Adrenal gland (tissue), 12 donors: ENCODE measurements around the gene CMKLR1. TPM values are rescaled to one million over a fixed set of nuclear protein-coding genes. Genes with fewer than 3 reads are reported as not detected.

ENCODE experiments used
- DNase-seq, 7 donors: peaks; one replicate each; pipeline ENCODE4 v3.0.0-alpha.2; 2019 to 2020
- H3K27ac ChIP-seq, 5 donors: fragments of 200-600 bp; sonication (generic) in 4 of 5; 1 replicate in 3 of 5; 2 replicates in 2 of 5; pipeline versions ENCODE4 v1.5.1 to v1.8.0; 2016 to 2020; ENCODE audit warnings: mild to moderate bottlenecking in 1 of 5
- H3K27me3 ChIP-seq: fragments of 200-600 bp; 2 replicates; pipeline ENCODE4 v1.8.0; 2021
- H3K36me3 ChIP-seq, 2 donors: fragments of 200-600 bp; replicated peaks in 1 of 2; 1 replicate in 1 of 2; 2 replicates in 1 of 2; pipeline versions ENCODE4 v1.5.1 to v1.8.0; 2018 to 2022
- H3K4me1 ChIP-seq, 2 donors: fragments of 200-600 bp; replicated peaks in 1 of 2; 1 replicate in 1 of 2; 2 replicates in 1 of 2; pipeline versions ENCODE4 v1.5.1 to v1.8.0; 2018 to 2021
- H3K4me3 ChIP-seq, 4 donors: fragments of 200-600 bp; sonication (generic) in 3 of 4; one replicate each; pipeline ENCODE4 v1.5.1; 2016 to 2018
- H3K9me3 ChIP-seq, 3 donors: fragments of 200-600 bp; sonication (generic) in 1 of 3; replicated peaks in 1 of 3; 1 replicate in 2 of 3; 2 replicates in 1 of 3; pipeline versions ENCODE4 v1.5.1 to v1.8.0; 2016 to 2021
- POLR2A ChIP-seq, 2 donors: fragments of 450-650 bp; IDR thresholded peaks; one replicate each; pipeline ENCODE4 v1.6.1; 2017; ENCODE audit warnings: antibody characterized with exemption in 2 of 2, mild to moderate bottlenecking in 2 of 2, moderate library complexity in 1 of 2
- WGBS, 4 donors: extraction: QIAGEN DNeasy Blood & Tissue Kit in 2 of 4; methylation state at CpG; one replicate each; pipeline versions ENCODE4 v1.1.5 to v1.1.7; 2013 to 2017; 5-methylcytosine and 5-hydroxymethylcytosine counted together
- intact Hi-C, 2 donors: fragments of 100-400 bp; cut with DNase I; formaldehyde crosslinking; loops; one replicate each; pipeline versions ENCODE4 v1.14.1 to v1.15.0; 2022 to 2023
- polyA plus RNA-seq, 3 donors: library from polyadenylated mRNA; stranded (reverse); fragments of 200-250 nt in 2 of 3; fragments of 350-450 nt in 1 of 3; fragmentation: Illumina TruSeq in 1 of 3; extraction: RNeasy Lipid Tissue Mini Kit (QIAGEN cat#74804) in 1 of 3; gene quantifications; one replicate each; pipeline ENCODE4 v1.2.3, GENCODE V29; 2013 to 2014
- total RNA-seq, 9 donors: library from RNA; depleted of rRNA in 4 of 9; stranded (reverse); fragments of >200 nt in 4 of 9; fragments of 120-200 nt in 1 of 9; fragmentation: NEBNext Ultra II Directional in 1 of 9; extraction: Animal tissue kit (Norgen Biotek cat#: 25700) in 1 of 9; gene quantifications; one replicate each; pipeline versions ENCODE4 v1.1.0 to v1.2.4, GENCODE V29; 2013 to 2023
- TF ChIP-seq, protein P1 (sequence below), 6 experiments: fragments of 450-650 bp in 4 of 6; fragments of 200-600 bp in 2 of 6; sonication (generic) in 1 of 6; IDR thresholded peaks; 1 replicate in 5 of 6; 2 replicates in 1 of 6; pipeline versions ENCODE4 v1.5.1 to v1.8.0; 2016 to 2021; ENCODE audit warnings: antibody characterized with exemption in 6 of 6, mild to moderate bottlenecking in 2 of 6, moderate library complexity in 1 of 6
- donor health status: healthy with polysubstance abuse.
- donor health status: Bipolar disorder and iron deficiency.
- donor health status: DM: yes; HTN: yes; CAD: no.
- donor health status: DM: no; HTN: no; CAD: no.
- donor health status: DM: no; HTN: no; CAD: no.
- donor health status: DM: yes; HTN: yes; CAD: no.

The CMKLR1 gene
- total and polyA plus RNA-seq, 12 donors: 2.1 to 26.6 (median 17.0) TPM

DNA sequence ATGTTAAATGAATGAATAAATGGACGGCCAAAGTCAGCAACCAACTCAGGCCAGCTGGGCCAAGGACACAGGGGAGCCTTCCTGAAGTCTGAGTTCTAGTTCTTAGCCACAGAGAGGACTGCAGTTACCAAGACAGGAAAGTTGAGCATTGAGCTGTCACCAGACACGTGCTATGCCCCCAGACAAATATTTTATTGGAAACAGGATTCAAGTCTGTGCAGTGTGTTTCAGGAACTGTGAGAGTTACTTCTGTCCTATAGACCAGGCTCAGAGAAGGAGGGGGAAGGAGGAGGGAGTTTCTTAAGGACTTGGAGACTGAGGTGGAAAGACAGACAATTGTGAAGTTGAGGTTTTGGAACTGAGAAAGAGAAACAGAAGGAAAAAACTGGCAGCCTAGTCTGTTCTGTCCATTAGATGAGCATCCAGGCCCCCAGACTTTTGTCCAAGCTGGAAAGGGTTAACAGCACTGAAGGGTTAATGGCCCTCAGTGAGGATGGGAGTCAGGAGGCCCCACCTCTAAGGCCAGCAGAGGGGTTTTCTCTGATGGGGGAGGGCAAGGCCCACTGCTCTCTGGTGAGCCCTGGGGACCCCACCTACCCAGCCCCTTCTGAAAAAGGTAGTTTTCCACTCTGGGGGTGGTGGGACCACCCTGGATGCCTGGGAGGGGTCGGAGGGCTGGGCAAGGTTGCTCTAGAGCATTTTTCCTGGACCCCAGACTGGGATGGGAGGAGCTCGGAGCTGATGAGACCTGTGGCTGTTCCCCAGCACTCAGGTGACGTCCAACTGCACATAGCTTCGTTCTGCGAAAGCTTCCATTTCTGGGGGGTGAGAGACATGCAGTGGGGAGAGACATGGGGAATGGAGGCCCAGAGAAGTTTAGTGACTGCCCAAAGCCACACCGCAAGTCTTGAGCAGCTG is 6.9 kb upstream of the CMKLR1 start:
- Histone ChIP-seq H3K36me3 (no peaks in the 10 kb centered on the region), H3K27ac (no peak overlapping the region), H3K27me3 (no peaks in the 10 kb centered on the region), H3K9me3 (no peaks in the 10 kb centered on the region), H3K4me3 (no peak overlapping the region), H3K4me1 (no peaks in the 10 kb centered on the region)
- 63 to 69% (median 65%) methylated on average over 5 to 8 of the region's 8 CpGs for WGBS, 4 donors
- intact Hi-C loops: no loop called here
- TF ChIP-seq, protein P1, sequence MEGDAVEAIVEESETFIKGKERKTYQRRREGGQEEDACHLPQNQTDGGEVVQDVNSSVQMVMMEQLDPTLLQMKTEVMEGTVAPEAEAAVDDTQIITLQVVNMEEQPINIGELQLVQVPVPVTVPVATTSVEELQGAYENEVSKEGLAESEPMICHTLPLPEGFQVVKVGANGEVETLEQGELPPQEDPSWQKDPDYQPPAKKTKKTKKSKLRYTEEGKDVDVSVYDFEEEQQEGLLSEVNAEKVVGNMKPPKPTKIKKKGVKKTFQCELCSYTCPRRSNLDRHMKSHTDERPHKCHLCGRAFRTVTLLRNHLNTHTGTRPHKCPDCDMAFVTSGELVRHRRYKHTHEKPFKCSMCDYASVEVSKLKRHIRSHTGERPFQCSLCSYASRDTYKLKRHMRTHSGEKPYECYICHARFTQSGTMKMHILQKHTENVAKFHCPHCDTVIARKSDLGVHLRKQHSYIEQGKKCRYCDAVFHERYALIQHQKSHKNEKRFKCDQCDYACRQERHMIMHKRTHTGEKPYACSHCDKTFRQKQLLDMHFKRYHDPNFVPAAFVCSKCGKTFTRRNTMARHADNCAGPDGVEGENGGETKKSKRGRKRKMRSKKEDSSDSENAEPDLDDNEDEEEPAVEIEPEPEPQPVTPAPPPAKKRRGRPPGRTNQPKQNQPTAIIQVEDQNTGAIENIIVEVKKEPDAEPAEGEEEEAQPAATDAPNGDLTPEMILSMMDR (IDR thresholded peaks at IDR 0.05): no peak
- TF ChIP-seq POLR2A (IDR thresholded peaks at IDR 0.05): no peak
- DNase-seq: no peak

DNA sequence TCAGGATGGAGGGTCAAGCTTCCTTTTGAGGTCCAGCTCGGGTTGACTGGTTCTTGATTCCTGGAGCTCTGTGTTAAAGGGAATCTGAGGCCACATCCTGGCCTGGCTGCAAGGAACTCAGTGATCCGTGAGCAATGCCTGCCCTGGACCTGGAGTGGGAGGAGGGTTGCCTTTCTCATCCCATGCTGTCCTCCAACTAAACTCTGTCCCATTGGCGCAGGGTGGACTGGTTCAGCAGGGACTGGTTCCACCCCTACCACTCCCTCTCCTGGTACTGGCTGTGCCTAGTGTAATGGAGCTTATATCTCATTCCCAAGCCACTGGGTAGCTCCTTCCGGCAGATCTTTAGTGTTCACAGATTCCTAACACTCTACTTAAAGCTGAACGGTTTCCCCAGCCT is 3.9 kb upstream of the CMKLR1 start:
- 47 to 82% (median 53%) methylated on average over 3 to 5 of the region's 5 CpGs for WGBS, 4 donors
- TF ChIP-seq, protein P1 (IDR thresholded peaks at IDR 0.05): no peak
- no peak for TF ChIP-seq POLR2A (IDR thresholded peaks at IDR 0.05)
- Histone ChIP-seq H3K36me3 (no peaks in the 10 kb centered on the region), H3K27ac (no peak overlapping the region), H3K4me3 (no peak overlapping the region), H3K4me1 (no peaks in the 10 kb centered on the region), H3K27me3 (no peaks in the 10 kb centered on the region), H3K9me3 (no peaks in the 10 kb centered on the region)
- peak in 1 of 7 donors; percentile 36 for DNase-seq
- intact Hi-C loops: no loop called here

GRCh38 chr12:108341854-108342847 is 3.0 kb upstream of the CMKLR1 start:
- TF ChIP-seq POLR2A (IDR thresholded peaks at IDR 0.05): no peak
- TF ChIP-seq, protein P1 (IDR thresholded peaks at IDR 0.05): no peak
- intact Hi-C loops: no loop called here
- WGBS, 4 donors: 73 to 83% (median 76%) methylated on average over 7 to 8 of the region's 8 CpGs
- Histone ChIP-seq H3K4me3 (no peak overlapping the region), H3K36me3 (no peaks in the 10 kb centered on the region), H3K27me3 (no peaks in the 10 kb centered on the region), H3K9me3 (no peaks in the 10 kb centered on the region), H3K4me1 (no peaks in the 10 kb centered on the region), H3K27ac (peak overlapping the region in 1 of 5 donors; percentile 45)
- no peak for DNase-seq

GRCh38 chr12:108341356-108341755 is 2.2 kb upstream of the CMKLR1 start:
- Histone ChIP-seq H3K27ac (no peak overlapping the region), H3K27me3 (no peaks in the 10 kb centered on the region), H3K9me3 (no peaks in the 10 kb centered on the region), H3K36me3 (no peaks in the 10 kb centered on the region), H3K4me1 (no peaks in the 10 kb centered on the region), H3K4me3 (no peak overlapping the region)
- DNase-seq: no peak
- TF ChIP-seq, protein P1 (IDR thresholded peaks at IDR 0.05): no peak
- no peak for TF ChIP-seq POLR2A (IDR thresholded peaks at IDR 0.05)
- WGBS, 4 donors: 65 to 75% (median 67%) methylated on average over 3 of the region's 3 CpGs
- intact Hi-C loops: no loop called here
